Anterior cingulate cortex (tissue), 58 donors: ENCODE measurements around the gene ADD1.
"Not testable (repeated sequence)": the region's sequence is repeated elsewhere in the genome, so short reads cannot be mapped to it uniquely, and the experiment has no call there.

Experiments
- DNase-seq, 58 donors: peaks; one replicate each; lab custom pipeline; 2025; lab: John Stamatoyannopoulos, UW

Gene ADD1

GRCh38 chr4:2954358-2955185 is 110.9 kb downstream of the ADD1 start:
- DNase-seq, result no peak

GRCh38 chr4:2955186-2956044 is 111.8 kb downstream of the ADD1 start:
- not testable (repeated sequence) for DNase-seq

GRCh38 chr4:2958446-2958845 is 114.8 kb downstream of the ADD1 start:
- no peak for DNase-seq

GRCh38 chr4:2960450-2960849 is 116.8 kb downstream of the ADD1 start:
- DNase-seq, result not testable (repeated sequence)

GRCh38 chr4:2961421-2961810 is 117.8 kb downstream of the ADD1 start:
- DNase-seq, result no peak

GRCh38 chr4:2961811-2962441 is 118.3 kb downstream of the ADD1 start:
- no peak for DNase-seq

GRCh38 chr4:2962614-2963174 is 119.0 kb downstream of the ADD1 start:
- DNase-seq, result peak in 19 of 58 donors; percentile 39 to 74 (median 63)

GRCh38 chr4:2963175-2963965 is 119.7 kb downstream of the ADD1 start, which contains the start of the genes GRK4 and NOP14:
Gene GRK4 (plus strand): TSS chr4:2963571. CDS start chr4:2964071, 500 bp downstream.
Gene NOP14 (minus strand): TSS chr4:2963406. CDS start chr4:2963319, 87 bp downstream.
- DNase-seq, result peak; percentile 56 to 99 (median 95)

GRCh38 chr4:2963966-2964471 is 120.4 kb downstream of the ADD1 start:
- DNase-seq, result peak in 17 of 58 donors; percentile 22 to 71 (median 57)

- DNase-seq, result no peak
Measured at GRCh38 chr4:2964706-2965258, 121.1 kb downstream of the ADD1 start.

- no peak for DNase-seq
Measured at GRCh38 chr4:2965262-2965661, 121.6 kb downstream of the ADD1 start.

- no peak for DNase-seq
Measured at GRCh38 chr4:2968381-2968780, 124.7 kb downstream of the ADD1 start.

GRCh38 chr4:2971275-2971674 is 127.6 kb downstream of the ADD1 start:
- DNase-seq, result no peak

GRCh38 chr4:2977211-2978088 is 133.8 kb downstream of the ADD1 start:
- peak in 31 of 58 donors; percentile 8 to 67 (median 25) for DNase-seq
